Lower lobe of right lung (tissue), 2 donors: Measurements from ENCODE around the gene PLPPR4. TPM values are rescaled to one million over a fixed set of nuclear protein-coding genes. Genes with fewer than 3 reads are reported as not detected.

ENCODE experiments used
- ATAC-seq, 2 donors: fragments of 200-7000 bp; cut with Tn5 transposase; one replicate each; pipeline ENCODE4 v1.9.1; 2020 to 2022; ENCODE audit warnings: mild to moderate bottlenecking in 2 of 2, moderate library complexity in 2 of 2
- DNase-seq: peaks from one replicate; pipeline ENCODE4 v3.0.0-alpha.2; 2020
- H3K27ac ChIP-seq: fragments of 200-600 bp; one replicate; pipeline ENCODE4 v1.8.0; 2022
- H3K27me3 ChIP-seq: fragments of 200-600 bp; one replicate; pipeline ENCODE4 v1.8.0; 2022; ENCODE audit warnings: low read depth
- H3K36me3 ChIP-seq: fragments of 200-600 bp; one replicate; pipeline ENCODE4 v1.8.0; 2022; ENCODE audit warnings: mild to moderate bottlenecking
- H3K4me1 ChIP-seq: fragments of 200-600 bp; one replicate; pipeline ENCODE4 v1.8.0; 2022
- H3K4me3 ChIP-seq: fragments of 200-600 bp; one replicate; pipeline ENCODE4 v1.8.0; 2022; ENCODE audit warnings: mild to moderate bottlenecking
- H3K9me3 ChIP-seq: fragments of 200-600 bp; one replicate; pipeline ENCODE4 v1.8.0; 2022
- intact Hi-C: fragments of 100-400 bp; cut with DNase I; formaldehyde crosslinking; loops from one replicate; pipeline ENCODE4 v1.11.0; 2022
- total RNA-seq: library from RNA; stranded (reverse); fragmentation: NEBNext Ultra II Directional; extraction: Animal tissue kit (Norgen Biotek cat#: 25700); gene quantifications from one replicate; pipeline ENCODE4 v1.2.1, GENCODE V29; 2021
- TF ChIP-seq, protein P1 (sequence below): fragments of 200-600 bp; IDR thresholded peaks from one replicate; pipeline ENCODE4 v1.8.0; 2022; ENCODE audit warnings: antibody characterized with exemption, mild to moderate bottlenecking
- donor health status: DM: no; HTN: yes; CAD: no; lungs with severe emphysema.

The PLPPR4 gene
- total RNA-seq, 1 donor from 2014 or later = 1.7 TPM

DNA sequence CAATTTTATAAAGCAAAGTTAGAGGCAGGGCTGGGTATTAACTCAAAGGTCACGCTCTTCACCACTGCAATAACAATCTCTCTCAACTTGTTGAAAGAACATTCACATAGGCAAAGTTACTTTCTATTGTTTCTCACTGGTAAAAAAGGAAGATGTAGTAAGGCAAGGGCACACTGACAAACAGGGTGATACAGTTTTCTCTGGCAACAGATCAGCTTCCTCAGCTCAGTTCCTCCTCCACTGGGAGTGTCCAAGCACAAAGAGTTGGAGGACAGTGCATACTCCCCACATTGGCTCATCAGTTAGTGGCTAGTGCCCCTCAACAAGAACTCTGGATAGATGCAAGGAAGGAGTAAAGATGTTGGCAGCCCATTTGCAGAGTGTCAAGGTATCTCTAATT lies 3.7 kb downstream of the PLPPR4 start:
- no peak overlapping the region for H3K4me3 ChIP-seq
- TF ChIP-seq, protein P1, sequence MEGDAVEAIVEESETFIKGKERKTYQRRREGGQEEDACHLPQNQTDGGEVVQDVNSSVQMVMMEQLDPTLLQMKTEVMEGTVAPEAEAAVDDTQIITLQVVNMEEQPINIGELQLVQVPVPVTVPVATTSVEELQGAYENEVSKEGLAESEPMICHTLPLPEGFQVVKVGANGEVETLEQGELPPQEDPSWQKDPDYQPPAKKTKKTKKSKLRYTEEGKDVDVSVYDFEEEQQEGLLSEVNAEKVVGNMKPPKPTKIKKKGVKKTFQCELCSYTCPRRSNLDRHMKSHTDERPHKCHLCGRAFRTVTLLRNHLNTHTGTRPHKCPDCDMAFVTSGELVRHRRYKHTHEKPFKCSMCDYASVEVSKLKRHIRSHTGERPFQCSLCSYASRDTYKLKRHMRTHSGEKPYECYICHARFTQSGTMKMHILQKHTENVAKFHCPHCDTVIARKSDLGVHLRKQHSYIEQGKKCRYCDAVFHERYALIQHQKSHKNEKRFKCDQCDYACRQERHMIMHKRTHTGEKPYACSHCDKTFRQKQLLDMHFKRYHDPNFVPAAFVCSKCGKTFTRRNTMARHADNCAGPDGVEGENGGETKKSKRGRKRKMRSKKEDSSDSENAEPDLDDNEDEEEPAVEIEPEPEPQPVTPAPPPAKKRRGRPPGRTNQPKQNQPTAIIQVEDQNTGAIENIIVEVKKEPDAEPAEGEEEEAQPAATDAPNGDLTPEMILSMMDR = no peak
- H3K36me3 ChIP-seq = no peaks in the 10 kb centered on the region
- intact Hi-C loops = no loop called here
- no peaks in the 10 kb centered on the region for H3K9me3 ChIP-seq
- DNase-seq = no peak
- no peak overlapping the region for H3K27ac ChIP-seq
- no peaks in the 10 kb centered on the region for H3K4me1 ChIP-seq
- peaks cover 9% of the 10 kb centered on the region for H3K27me3 ChIP-seq
- no peak for ATAC-seq

DNA sequence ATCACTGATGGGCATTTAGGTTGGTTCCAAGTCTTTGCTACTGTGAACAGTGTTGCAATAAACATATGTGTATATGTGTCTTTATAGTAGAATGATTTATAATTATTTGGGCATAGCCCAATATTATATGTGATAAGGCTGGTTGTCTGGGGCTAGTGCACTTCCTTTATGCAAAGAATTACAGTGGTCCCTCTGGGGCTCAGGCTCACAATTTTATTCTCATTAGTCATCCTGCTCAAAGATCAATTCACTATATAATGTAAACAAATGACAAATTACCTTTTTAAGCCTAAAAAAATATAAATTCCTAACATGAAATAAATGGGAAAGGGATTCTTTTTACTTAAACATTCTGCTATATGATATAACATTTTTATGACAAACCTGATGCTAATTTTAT lies 5.0 kb downstream of the PLPPR4 start:
- Histone ChIP-seq H3K27ac (no peak overlapping the region), H3K4me1 (no peaks in the 10 kb centered on the region), H3K36me3 (no peaks in the 10 kb centered on the region), H3K27me3 (peaks cover 5% of the 10 kb centered on the region), H3K9me3 (no peaks in the 10 kb centered on the region), H3K4me3 (no peak overlapping the region)
- no peak for ATAC-seq
- DNase-seq = no peak
- intact Hi-C loops = no loop called here
- TF ChIP-seq, protein P1 = no peak

DNA sequence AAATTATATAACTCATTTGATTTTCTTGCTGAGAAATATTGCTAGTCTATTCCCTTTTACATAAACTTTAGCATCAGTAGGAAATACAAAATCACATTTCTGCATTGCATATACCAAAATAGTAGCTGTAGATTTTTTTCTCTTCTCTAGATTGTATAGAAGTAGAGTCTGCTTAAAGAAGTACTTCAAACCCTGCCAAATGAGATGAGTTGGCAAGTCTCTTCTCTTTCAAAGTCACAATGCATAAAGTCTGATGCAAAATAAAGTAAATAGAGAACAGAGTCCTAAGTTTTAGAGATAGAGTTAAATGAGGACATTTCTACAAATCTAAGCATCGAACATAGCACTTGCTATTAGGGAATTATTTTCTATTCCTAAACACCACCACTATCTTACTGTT lies 6.4 kb downstream of the PLPPR4 start:
- no peak for ATAC-seq
- TF ChIP-seq, protein P1 = no peak
- Histone ChIP-seq H3K4me3 (no peak overlapping the region), H3K27me3 (no peaks in the 10 kb centered on the region), H3K9me3 (no peaks in the 10 kb centered on the region), H3K4me1 (no peaks in the 10 kb centered on the region), H3K27ac (no peak overlapping the region), H3K36me3 (no peaks in the 10 kb centered on the region)
- DNase-seq = no peak
- intact Hi-C loops = no loop called here

DNA sequence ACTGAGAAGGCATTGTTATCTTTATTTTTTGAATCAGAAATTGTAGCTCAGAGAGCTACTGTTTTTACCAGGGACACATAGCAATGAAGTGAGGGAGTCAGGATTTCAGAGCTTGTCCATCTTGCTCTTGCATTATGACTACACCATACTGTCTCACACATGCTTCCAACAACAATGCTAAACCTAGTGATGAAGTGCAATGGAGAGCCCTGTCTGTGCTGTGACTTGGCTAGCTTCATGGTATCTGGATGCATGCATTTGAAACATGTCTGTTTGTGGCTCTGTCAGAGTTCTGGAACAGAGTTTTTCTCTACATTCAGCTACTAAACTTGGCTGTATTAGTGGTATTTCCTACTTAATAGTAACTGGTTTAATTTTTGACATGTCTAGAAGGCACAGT lies 7.0 kb downstream of the PLPPR4 start:
- Histone ChIP-seq H3K36me3 (no peaks in the 10 kb centered on the region), H3K4me3 (no peak overlapping the region), H3K4me1 (no peaks in the 10 kb centered on the region), H3K9me3 (no peaks in the 10 kb centered on the region), H3K27ac (no peak overlapping the region), H3K27me3 (no peaks in the 10 kb centered on the region)
- DNase-seq (no peak), ATAC-seq (no peak)
- TF ChIP-seq, protein P1 = no peak
- intact Hi-C loops = no loop called here

DNA sequence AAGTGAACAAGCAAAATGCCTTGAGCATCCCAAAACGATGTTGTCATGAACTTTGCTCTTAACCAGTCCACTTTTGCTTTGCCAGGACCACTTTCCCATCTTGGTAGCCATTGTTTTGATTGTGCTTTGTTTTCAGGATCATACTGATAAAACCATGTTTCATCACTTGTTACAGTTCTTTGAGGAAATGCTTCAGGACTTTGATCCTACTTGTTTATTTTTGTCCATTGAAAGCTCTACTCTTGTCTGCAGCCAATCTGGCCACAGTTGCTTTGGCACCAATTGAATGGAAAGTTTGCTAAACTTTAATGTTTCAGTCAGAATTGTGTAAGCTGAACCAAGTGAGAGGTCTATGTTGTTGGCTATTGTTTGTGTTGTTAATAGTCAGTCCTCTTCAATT lies 12.8 kb downstream of the PLPPR4 start:
- no peak overlapping the region for H3K27ac ChIP-seq
- no peaks in the 10 kb centered on the region for H3K4me1 ChIP-seq
- intact Hi-C loops = no loop called here
- TF ChIP-seq, protein P1 = no peak
- no peak for DNase-seq
- peaks cover 6% of the 10 kb centered on the region for H3K9me3 ChIP-seq
- H3K4me3 ChIP-seq = no peak overlapping the region
- H3K27me3 ChIP-seq = no peaks in the 10 kb centered on the region
- ATAC-seq = no peak
- H3K36me3 ChIP-seq = no peaks in the 10 kb centered on the region

DNA sequence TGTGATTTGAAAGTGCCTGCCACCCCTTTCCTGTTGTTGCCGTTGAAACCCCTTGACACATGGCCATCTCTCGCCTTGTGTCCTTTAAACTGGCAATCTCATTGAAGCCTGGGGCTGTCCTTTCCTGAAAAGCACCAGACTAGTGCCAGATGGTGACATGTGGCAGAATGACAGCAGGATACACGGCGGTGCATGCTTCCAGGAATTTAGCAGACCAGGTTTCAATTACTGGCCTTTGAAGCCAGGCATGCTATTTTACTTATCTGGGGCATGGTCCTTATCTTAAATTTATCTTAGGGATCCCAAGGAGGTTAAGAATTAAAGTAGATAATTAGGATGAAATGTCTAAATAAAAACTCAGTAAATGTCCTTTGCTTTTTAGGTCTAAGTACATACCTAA lies 15.2 kb downstream of the PLPPR4 start:
- Histone ChIP-seq H3K36me3 (no peaks in the 10 kb centered on the region), H3K4me3 (no peak overlapping the region), H3K27ac (no peak overlapping the region), H3K4me1 (no peaks in the 10 kb centered on the region), H3K27me3 (no peaks in the 10 kb centered on the region), H3K9me3 (peaks cover 6% of the 10 kb centered on the region)
- no peak for DNase-seq
- ATAC-seq = no peak
- TF ChIP-seq, protein P1 = no peak
- intact Hi-C loops = no loop called here
